Smooth muscle cell (in vitro differentiated cells): Measurements from ENCODE around the gene UNC5A. TPM values are rescaled to one million over a fixed set of nuclear protein-coding genes. Genes with fewer than 3 reads are reported as not detected.

Experiments used
- DNase-seq: peaks from one replicate; lab custom pipeline; 2025; ENCODE audit not compliant: unreplicated experiment; lab: John Stamatoyannopoulos, UW
- H2AFZ ChIP-seq: fragments of 200-600 bp; sonication (generic); 2 replicates; pipeline ENCODE4 v1.6.0; 2016; ENCODE audit warnings: antibody characterized with exemption, low read depth, mild to moderate bottlenecking
- H3F3A ChIP-seq: fragments of 200-600 bp; sonication (generic); 2 replicates; pipeline ENCODE4 v1.6.0; 2017; ENCODE audit warnings: antibody characterized with exemption, low read depth
- H3K27ac ChIP-seq: fragments of 200-600 bp; sonication (generic); 2 replicates; pipeline ENCODE4 v1.5.1; 2016; ENCODE audit warnings: low read depth, mild to moderate bottlenecking
- H3K27me3 ChIP-seq: fragments of 200-600 bp; sonication (generic); 2 replicates; pipeline ENCODE4 v1.6.1; 2016; ENCODE audit warnings: low read depth, mild to moderate bottlenecking
- H3K36me3 ChIP-seq: fragments of 200-600 bp; sonication (generic); 2 replicates; pipeline ENCODE4 v1.5.1; 2016; ENCODE audit warnings: low read depth
- H3K4me1 ChIP-seq: fragments of 200-600 bp; sonication (generic); 2 replicates; pipeline ENCODE4 v1.5.1; 2016; ENCODE audit warnings: low read depth
- H3K4me2 ChIP-seq: fragments of 200-600 bp; sonication (generic); 2 replicates; pipeline ENCODE4 v1.6.0; 2016; ENCODE audit warnings: mild to moderate bottlenecking
- H3K4me3 ChIP-seq: fragments of 200-600 bp; sonication (generic); 2 replicates; pipeline ENCODE4 v1.5.1; 2016; ENCODE audit warnings: mild to moderate bottlenecking
- H3K79me2 ChIP-seq: fragments of 200-600 bp; sonication (generic); 2 replicates; pipeline ENCODE4 v1.6.0; 2016; ENCODE audit warnings: low read depth, mild to moderate bottlenecking
- H3K9ac ChIP-seq: fragments of 200-600 bp; sonication (generic); 2 replicates; pipeline ENCODE4 v1.6.0; 2016; ENCODE audit warnings: low read depth
- H3K9me3 ChIP-seq: fragments of 200-600 bp; sonication (generic); replicated peaks from 2 replicates; pipeline ENCODE4 v1.5.1; 2016; ENCODE audit warnings: low read depth
- H4K20me1 ChIP-seq: fragments of 200-600 bp; sonication (generic); 2 replicates; pipeline ENCODE4 v1.6.0; 2016; ENCODE audit warnings: low read depth
- CTCF ChIP-seq: fragments of 200-600 bp; sonication (generic); IDR thresholded peaks from 2 replicates; pipeline ENCODE4 v1.5.1; 2017; ENCODE audit warnings: borderline replicate concordance, mild to moderate bottlenecking, antibody characterized with exemption; ENCODE audit not compliant: insufficient read depth, poor library complexity, severe bottlenecking
- WGBS: methylation state at CpG from one replicate; pipeline ENCODE4 v1.1.7; 2016; ENCODE audit warnings: low lambda C conversion rate; 5-methylcytosine and 5-hydroxymethylcytosine counted together
- polyA plus RNA-seq: library from polyadenylated mRNA; unstranded; fragments of >200 nt; fragmentation: Nextera tagmentation; extraction: Ambion mirVana; gene quantifications from 2 replicates; pipeline ENCODE4 v1.2.1, GENCODE V29; 2016
- total RNA-seq: library from RNA; depleted of rRNA; stranded (reverse); fragments of >200 nt; gene quantifications from 2 replicates; pipeline ENCODE4 v1.2.3, GENCODE V29; 2014

The UNC5A gene
- total and polyA plus RNA-seq, 2 experiments from 2014 or later = not detected

GRCh38 chr5:176784218-176785165 lies 25.9 kb upstream of the UNC5A start:
- H3K27ac ChIP-seq = no peak overlapping the region
- H3K36me3 ChIP-seq = no peaks in the 10 kb centered on the region
- no peaks in the 10 kb centered on the region for H3K79me2 ChIP-seq
- H2AFZ ChIP-seq = no peak overlapping the region
- no peak overlapping the region for H3K9ac ChIP-seq
- no peaks in the 10 kb centered on the region for H3K4me1 ChIP-seq
- H3F3A ChIP-seq = no peaks in the 10 kb centered on the region
- H4K20me1 ChIP-seq = no peaks in the 10 kb centered on the region
- no peak for DNase-seq
- no peak overlapping the region for H3K4me3 ChIP-seq
- H3K4me2 ChIP-seq = no peak overlapping the region
- WGBS = 47% methylated on average over 14 of the region's 15 CpGs
- peaks cover 21% of the 10 kb centered on the region for H3K27me3 ChIP-seq
- TF ChIP-seq CTCF = no peak
- H3K9me3 ChIP-seq = no peaks in the 10 kb centered on the region

GRCh38 chr5:176785184-176786145 lies 24.9 kb upstream of the UNC5A start:
- Histone ChIP-seq H3K4me1 (no peaks in the 10 kb centered on the region), H3K36me3 (no peaks in the 10 kb centered on the region), H3K4me2 (no peak overlapping the region), H3K27me3 (peaks cover 29% of the 10 kb centered on the region), H3K27ac (no peak overlapping the region), H3K4me3 (no peak overlapping the region), H3K79me2 (no peaks in the 10 kb centered on the region), H4K20me1 (no peaks in the 10 kb centered on the region), H3K9ac (no peak overlapping the region), H3F3A (no peaks in the 10 kb centered on the region), H3K9me3 (no peaks in the 10 kb centered on the region), H2AFZ (no peak overlapping the region)
- no peak for TF ChIP-seq CTCF
- 73% methylated on average over 27 of the region's 27 CpGs for WGBS
- DNase-seq = no peak

GRCh38 chr5:176787676-176788075 lies 22.7 kb upstream of the UNC5A start:
- DNase-seq = no peak
- no peak for TF ChIP-seq CTCF
- Histone ChIP-seq H3F3A (no peaks in the 10 kb centered on the region), H3K27ac (no peak overlapping the region), H3K79me2 (no peaks in the 10 kb centered on the region), H3K27me3 (peaks cover 29% of the 10 kb centered on the region), H3K4me2 (no peak overlapping the region), H2AFZ (no peak overlapping the region), H3K4me1 (no peaks in the 10 kb centered on the region), H3K9ac (no peak overlapping the region), H4K20me1 (no peaks in the 10 kb centered on the region), H3K4me3 (no peak overlapping the region), H3K9me3 (no peaks in the 10 kb centered on the region), H3K36me3 (no peaks in the 10 kb centered on the region)
- WGBS = 88% methylated on average over 3 of the region's 3 CpGs
